SK-N-SH treated with all-trans-retinoic acid at 6 μM for 48 hours (cell line): ENCODE data around the gene ABCC3.

ENCODE experiments used
- ARNTL ChIP-seq: fragments of 450-650 bp; formaldehyde crosslinking; IDR thresholded peaks from 2 replicates; pipeline ENCODE4 v1.5.0; 2020; ENCODE audit warnings: low read depth, mild to moderate bottlenecking, moderate library complexity, borderline replicate concordance
- CREB5 ChIP-seq: fragments of 250-450 bp; sonication (Bioruptor Pico); IDR thresholded peaks from 2 replicates; pipeline ENCODE4 v1.5.1; 2020; ENCODE audit warnings: low read depth, mild to moderate bottlenecking, moderate library complexity
- CSRNP3 ChIP-seq: fragments of 250-450 bp; sonication (Bioruptor Pico); IDR thresholded peaks from 2 replicates; pipeline ENCODE4 v1.5.1; 2021; ENCODE audit warnings: mild to moderate bottlenecking, moderate library complexity
- ESRRG ChIP-seq: fragments of 250-450 bp; sonication (Bioruptor Pico); IDR thresholded peaks from 2 replicates; pipeline ENCODE4 v1.6.1; 2021; ENCODE audit warnings: mild to moderate bottlenecking
- ISL1 ChIP-seq: fragments of 250-450 bp; sonication (Bioruptor Pico); IDR thresholded peaks from 2 replicates; pipeline ENCODE4 v2.1.2; 2022; ENCODE audit warnings: mild to moderate bottlenecking, moderate library complexity
- PATZ1 ChIP-seq: fragments of 250-450 bp; sonication (Bioruptor Pico); IDR thresholded peaks from 2 replicates; pipeline ENCODE4 v1.8.0; 2020; ENCODE audit warnings: mild to moderate bottlenecking, moderate library complexity, borderline replicate concordance
- POU6F1 ChIP-seq: fragments of 250-450 bp; sonication (Bioruptor Pico); IDR thresholded peaks from 2 replicates; pipeline ENCODE4 v1.8.0; 2021; ENCODE audit warnings: low read depth, mild to moderate bottlenecking, moderate library complexity, borderline replicate concordance
- TCF4 ChIP-seq: fragments of 250-450 bp; sonication (Bioruptor Pico); IDR thresholded peaks from 2 replicates; pipeline ENCODE4 v1.8.0; 2021; ENCODE audit warnings: mild to moderate bottlenecking, moderate library complexity, borderline replicate concordance
- TOX ChIP-seq: fragments of 250-450 bp; sonication (Bioruptor Pico); IDR thresholded peaks from 2 replicates; pipeline ENCODE4 v1.8.0; 2021; ENCODE audit warnings: mild to moderate bottlenecking, moderate library complexity, borderline replicate concordance
- ZFP3 ChIP-seq: fragments of 250-450 bp; sonication (Bioruptor Pico); IDR thresholded peaks from 2 replicates; pipeline ENCODE4 v1.5.0; 2020; ENCODE audit warnings: mild to moderate bottlenecking, moderate library complexity
- ZNF565 ChIP-seq: fragments of 450-650 bp; formaldehyde crosslinking; conservative IDR thresholded peaks from 2 replicates; pipeline ENCODE4 v1.5.0; 2020; ENCODE audit warnings: low read depth, mild to moderate bottlenecking, moderate library complexity
- ZNF70 ChIP-seq: fragments of 450-650 bp; formaldehyde crosslinking; IDR thresholded peaks from 2 replicates; pipeline ENCODE4 v1.5.0; 2020; ENCODE audit warnings: mild to moderate bottlenecking, moderate library complexity
- ZNF8 ChIP-seq: fragments of 450-650 bp; formaldehyde crosslinking; IDR thresholded peaks from 2 replicates; pipeline ENCODE4 v1.5.0; 2020; ENCODE audit warnings: mild to moderate bottlenecking, moderate library complexity

GRCh38 chr17:50630524-50631194, 4.0 kb upstream of the ABCC3 start:
- TF ChIP-seq TCF4 (no peak), ZFP3 (CRISPR knock-in tag) (no peak), CREB5 (CRISPR knock-in tag) (no peak), ISL1 (CRISPR knock-in tag) (no peak), ZNF70 (no peak), TOX (CRISPR knock-in tag) (no peak), ZNF8 (CRISPR knock-in tag) (no peak), ZNF565 (no peak), ESRRG (CRISPR knock-in tag) (no peak), CSRNP3 (no peak), PATZ1 (CRISPR knock-in tag) (no peak), POU6F1 (no peak), ARNTL (no peak)
